ENCODE results near the gene IGHMBP2.

The IGHMBP2 gene

DNA sequence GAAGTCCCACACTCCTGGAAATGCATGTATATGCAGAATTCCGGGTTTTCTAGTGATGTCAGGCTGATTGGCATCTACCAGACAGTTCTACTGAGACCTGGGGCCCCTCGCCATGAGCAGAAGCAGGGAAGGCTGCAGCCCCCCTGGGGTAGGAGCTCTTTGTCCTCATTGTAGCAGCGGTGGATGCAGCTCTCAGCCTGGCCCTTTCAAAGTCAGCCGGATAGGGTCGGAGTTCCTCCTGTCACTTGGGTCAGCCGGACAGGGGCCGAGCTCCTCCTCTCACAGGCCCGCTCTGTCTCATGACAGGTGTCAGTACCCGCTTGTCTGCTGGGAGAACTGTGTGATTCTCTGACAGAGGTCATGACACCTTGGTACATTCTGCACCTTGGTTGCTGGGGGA, 47.1 kb downstream of the IGHMBP2 start:
- H3K27ac ChIP-seq = no peak overlapping the region
- H3K4me3 ChIP-seq (ENCODE audit: low read depth, low read length) = no peak overlapping the region
- no peak overlapping the region for H2AFZ ChIP-seq
- no peaks in the 10 kb centered on the region for H3K9me3 ChIP-seq (ENCODE audit: control insufficient read depth, low read length)
- no peaks in the 10 kb centered on the region for H3K79me2 ChIP-seq
- TF ChIP-seq CTCF (IDR thresholded peaks at IDR 0.05) = no peak
- no peak overlapping the region for H3K4me2 ChIP-seq (ENCODE audit: low read length)
- no peak overlapping the region for H3K9ac ChIP-seq
- H3K4me1 ChIP-seq = no peaks in the 10 kb centered on the region
- H3K27me3 ChIP-seq (ENCODE audit: control insufficient read depth, insufficient read depth, low read length) = no peaks in the 10 kb centered on the region
- no peaks in the 10 kb centered on the region for H3K36me3 ChIP-seq (ENCODE audit: control insufficient read depth, insufficient read depth, low read length)

- Histone ChIP-seq H3K27me3 (ENCODE audit: control insufficient read depth, insufficient read depth, low read length) (no peaks in the 10 kb centered on the region), H3K9me3 (ENCODE audit: control insufficient read depth, low read length) (no peaks in the 10 kb centered on the region), H3K4me3 (ENCODE audit: low read depth, low read length) (no peak overlapping the region), H3K27ac (no peak overlapping the region), H3K4me2 (ENCODE audit: low read length) (no peak overlapping the region), H3K4me1 (no peaks in the 10 kb centered on the region), H2AFZ (no peak overlapping the region), H3K79me2 (no peaks in the 10 kb centered on the region), H3K36me3 (ENCODE audit: control insufficient read depth, insufficient read depth, low read length) (no peaks in the 10 kb centered on the region), H3K9ac (no peak overlapping the region)
- TF ChIP-seq CTCF (IDR thresholded peaks at IDR 0.05) = no peak
These were observed 51.3 kb downstream of the IGHMBP2 start for GRCh38 chr11:68954836-68955606.

DNA sequence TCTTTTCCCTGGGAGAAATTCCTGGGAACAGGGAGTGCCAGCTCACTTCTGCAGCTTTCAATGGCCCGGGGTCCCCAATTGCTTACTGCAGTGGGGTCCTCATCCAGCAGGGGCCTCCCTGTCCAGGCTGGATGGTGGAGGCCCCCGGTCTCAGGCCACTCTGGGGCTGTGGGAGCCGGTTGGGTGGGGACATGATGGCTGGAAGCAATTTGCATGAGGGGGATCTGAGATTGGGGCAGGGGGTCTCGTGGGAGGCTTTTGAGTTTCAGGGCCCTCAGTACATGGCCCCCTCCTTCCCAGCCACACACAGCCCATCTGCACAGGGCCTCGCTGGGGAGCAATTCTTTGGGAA, 51.9 kb downstream of the IGHMBP2 start:
- no peak for TF ChIP-seq CTCF (IDR thresholded peaks at IDR 0.05)
- Histone ChIP-seq H3K36me3 (ENCODE audit: control insufficient read depth, insufficient read depth, low read length) (no peaks in the 10 kb centered on the region), H3K4me1 (no peaks in the 10 kb centered on the region), H3K27ac (no peak overlapping the region), H3K79me2 (no peaks in the 10 kb centered on the region), H3K27me3 (ENCODE audit: control insufficient read depth, insufficient read depth, low read length) (no peaks in the 10 kb centered on the region), H3K4me2 (ENCODE audit: low read length) (no peak overlapping the region), H3K4me3 (ENCODE audit: low read depth, low read length) (no peak overlapping the region), H3K9me3 (ENCODE audit: control insufficient read depth, low read length) (no peaks in the 10 kb centered on the region), H2AFZ (no peak overlapping the region), H3K9ac (no peak overlapping the region)

DNA sequence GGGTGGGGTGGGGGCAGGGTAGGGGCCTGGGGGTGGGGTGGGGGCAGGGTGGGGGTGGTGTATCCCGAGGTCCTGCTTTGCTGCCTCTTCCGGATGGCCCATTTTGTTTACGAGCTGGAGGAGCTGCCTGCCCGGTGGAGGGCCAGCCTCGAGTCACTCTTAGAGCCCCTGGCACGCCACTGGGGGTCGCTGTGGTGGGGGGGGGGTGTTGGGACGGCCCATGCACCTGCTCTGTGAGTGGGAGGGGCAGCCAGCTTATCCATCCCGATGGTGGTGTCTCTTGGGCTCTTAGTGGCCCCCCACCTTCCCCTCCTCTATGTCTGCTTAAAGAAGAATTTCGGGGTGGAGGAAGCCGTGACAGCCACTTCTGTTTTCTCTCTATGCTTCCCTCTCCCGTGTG, 52.5 kb downstream of the IGHMBP2 start:
- no peak for TF ChIP-seq CTCF (IDR thresholded peaks at IDR 0.05)
- no peaks in the 10 kb centered on the region for H3K9me3 ChIP-seq (ENCODE audit: control insufficient read depth, low read length)
- H3K4me3 ChIP-seq (ENCODE audit: low read depth, low read length) = no peak overlapping the region
- H3K36me3 ChIP-seq (ENCODE audit: control insufficient read depth, insufficient read depth, low read length) = no peaks in the 10 kb centered on the region
- H3K4me1 ChIP-seq = no peaks in the 10 kb centered on the region
- H3K9ac ChIP-seq = no peak overlapping the region
- no peaks in the 10 kb centered on the region for H3K27me3 ChIP-seq (ENCODE audit: control insufficient read depth, insufficient read depth, low read length)
- H3K4me2 ChIP-seq (ENCODE audit: low read length) = no peak overlapping the region
- no peaks in the 10 kb centered on the region for H3K79me2 ChIP-seq
- H3K27ac ChIP-seq = no peak overlapping the region
- H2AFZ ChIP-seq = no peak overlapping the region

Data from parathyroid adenoma (tissue), 2 donors.